Kasumi-1 (cell line): ENCODE measurements around the gene NYNRIN.

Experiments used
- DNase-seq, 2 experiments: peaks; one replicate each; lab custom pipeline; 2025; lab: John Stamatoyannopoulos, UW

The NYNRIN gene

DNA sequence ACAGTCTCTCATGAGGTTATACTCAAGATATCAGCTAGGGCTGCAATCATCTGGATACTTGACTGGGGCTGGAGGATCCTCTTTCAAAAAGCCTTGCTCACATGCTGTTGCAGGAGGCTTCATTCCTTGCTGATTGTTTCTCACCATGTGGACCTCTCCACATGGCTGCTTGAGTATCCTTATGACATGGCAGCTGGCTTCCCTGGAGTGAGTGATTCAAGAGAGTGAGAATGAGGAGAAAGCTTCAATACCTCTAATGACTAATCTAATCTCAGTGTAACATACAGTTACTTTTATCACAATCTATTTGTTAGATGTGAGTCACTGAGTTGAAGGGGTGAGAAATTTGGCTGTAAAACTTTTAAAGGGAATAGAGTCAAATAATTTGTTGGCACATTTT is 58.2 kb downstream of the NYNRIN start:
- DNase-seq, result no peak

DNA sequence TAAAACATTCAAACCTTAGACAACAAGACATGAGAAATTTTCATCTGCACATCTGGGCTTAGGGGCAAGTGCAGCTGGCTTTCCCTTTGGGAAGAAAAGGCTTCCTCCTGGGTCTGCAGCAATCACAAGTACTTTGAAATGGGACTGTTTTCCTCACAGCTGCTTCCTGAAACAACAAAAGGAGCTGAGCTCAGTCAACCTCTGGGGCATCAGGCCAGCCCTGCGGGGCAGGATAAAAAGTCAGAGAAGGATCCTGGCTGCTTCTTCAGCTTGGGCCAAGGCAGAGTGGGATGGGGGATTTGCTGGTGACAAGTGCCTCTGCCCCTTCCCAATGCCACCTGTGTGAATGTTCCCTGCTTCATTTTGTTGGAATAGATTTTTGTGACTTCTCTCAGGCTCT is 59.9 kb downstream of the NYNRIN start:
- no peak for DNase-seq

DNA sequence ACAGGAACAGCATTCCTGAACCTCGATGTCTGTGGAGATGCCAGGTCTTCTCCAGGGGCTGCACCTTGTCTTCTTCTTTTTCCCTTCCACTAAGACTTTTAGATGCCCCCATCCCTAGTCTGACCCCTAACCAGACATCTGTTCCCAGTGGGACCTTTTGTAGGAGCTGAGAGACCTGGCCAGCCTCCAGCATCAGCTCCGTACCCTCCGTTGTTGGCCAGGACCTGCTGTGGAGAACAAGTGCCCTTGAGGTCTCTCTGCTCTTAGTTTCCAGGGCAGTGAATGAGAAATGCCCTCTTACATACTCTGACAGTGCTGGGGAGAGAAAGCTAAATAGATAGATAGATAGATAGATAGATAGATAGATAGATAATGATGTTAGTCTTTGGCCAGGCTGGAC is 60.5 kb downstream of the NYNRIN start:
- no peak for DNase-seq

DNA sequence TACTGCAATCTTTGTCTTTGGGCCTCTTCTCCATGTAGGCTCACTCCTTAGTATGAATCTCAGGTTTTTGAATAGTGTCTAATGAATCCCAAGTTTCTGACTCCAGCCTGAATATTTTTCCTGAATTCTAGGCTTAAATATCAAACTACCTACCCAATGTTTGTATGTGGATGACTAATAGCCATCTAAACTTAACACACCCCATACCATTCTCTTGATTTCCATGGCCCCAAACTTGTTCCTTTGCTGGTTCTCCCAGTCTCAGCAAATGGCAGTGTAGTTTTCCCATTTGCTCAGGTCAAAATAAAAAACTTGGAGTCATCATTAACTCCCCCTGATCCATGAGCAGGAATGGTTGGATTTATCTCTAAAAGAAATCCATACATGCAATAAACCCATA is 62.5 kb downstream of the NYNRIN start:
- no peak for DNase-seq

DNA sequence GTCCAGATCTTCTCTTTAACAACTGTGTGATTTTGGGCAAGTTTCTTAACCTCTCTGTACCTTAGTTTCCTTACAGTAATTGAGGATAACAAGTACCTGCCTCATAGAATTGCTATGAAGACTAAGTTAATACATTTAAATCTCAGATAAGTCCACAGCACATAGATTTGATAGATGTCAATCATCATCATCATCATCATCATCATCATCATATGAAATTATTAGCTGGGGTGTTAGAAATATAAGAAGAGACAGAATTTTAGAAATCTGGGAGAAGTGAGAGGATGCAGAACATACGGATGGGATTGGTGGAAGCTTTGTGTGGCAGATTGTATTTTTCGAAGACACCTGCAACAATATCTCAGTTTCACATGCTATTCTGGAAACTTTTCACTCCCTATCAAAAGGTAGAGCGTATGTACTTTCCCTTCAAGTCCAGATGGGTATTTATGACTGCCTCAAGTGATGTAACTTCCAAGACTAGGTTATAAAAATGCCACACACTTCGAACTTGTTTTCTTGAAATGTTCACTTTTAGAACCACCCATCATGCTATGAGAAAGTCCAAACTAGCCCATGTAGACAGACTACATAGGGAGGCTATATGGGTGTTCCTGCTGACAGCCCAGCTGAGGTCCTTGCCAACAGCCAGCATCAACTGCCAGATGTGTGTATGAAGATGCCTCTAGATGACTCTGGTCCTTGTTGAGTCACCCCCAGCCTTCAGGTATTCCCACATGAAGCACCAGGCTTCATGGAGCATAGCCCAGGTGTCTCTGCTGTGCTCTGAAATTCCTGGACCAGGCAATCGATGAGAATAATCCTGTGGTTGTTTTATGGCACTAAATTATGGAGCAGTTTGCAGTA is 64.4 kb downstream of the NYNRIN start:
- no peak for DNase-seq

DNA sequence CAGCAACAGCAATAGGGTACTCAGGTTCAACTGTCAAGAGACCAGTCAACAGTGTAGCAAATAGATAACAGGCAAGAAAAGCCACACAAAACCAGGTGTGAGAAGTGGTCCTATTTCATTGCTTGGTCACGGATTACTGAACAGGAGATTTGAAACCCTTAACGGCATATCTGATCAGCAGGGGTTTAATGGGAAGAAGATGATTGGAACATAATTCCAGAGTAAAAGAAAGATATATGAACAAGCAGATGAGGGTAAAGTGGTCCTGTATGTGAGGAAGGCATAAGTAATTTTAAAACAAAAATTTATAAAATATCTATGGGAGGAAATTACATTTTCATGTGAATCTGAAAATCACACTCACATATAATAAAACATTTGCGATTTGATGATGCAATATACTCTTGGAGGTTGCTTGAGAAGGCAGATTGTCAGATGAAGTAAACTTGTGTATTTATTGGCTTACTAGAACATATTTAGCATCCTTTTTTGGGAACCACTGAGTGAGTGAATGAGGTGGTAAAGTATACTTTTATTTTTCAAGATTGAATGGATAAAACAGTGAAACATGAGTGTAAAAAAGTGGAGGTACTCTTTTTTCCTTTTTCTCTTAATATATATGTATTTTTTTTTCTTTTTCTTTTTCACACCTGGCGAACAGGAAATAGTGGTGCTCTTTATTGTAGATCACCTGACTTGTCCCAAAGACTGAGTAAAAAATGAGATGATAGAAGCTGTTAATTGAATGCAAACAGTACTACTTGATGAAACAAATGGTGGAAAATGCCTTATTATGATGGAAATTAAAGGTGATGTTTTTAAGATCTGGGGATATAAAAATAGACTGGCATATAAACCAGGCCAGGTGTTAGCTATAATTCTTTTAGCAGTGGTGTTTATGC is 65.3 kb downstream of the NYNRIN start:
- DNase-seq, result no peak

DNA sequence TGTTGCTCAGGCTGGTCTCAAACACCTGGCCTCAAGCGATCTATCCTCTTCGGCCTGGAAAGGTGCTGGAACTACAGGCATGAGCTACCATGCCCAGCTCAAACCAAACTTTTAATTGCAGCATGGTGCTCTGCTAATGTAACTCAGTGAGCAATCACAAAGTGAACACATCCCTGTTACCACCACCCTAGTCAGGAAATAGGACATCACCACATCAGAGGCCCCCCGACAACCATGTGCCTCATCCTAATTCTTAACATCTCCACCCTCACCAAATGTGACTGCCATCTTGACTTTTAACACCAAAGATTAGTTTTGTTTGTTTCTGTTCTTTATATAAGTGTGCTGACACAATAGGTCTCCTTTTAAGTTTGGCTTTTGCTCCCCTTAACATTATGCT is 66.6 kb downstream of the NYNRIN start:
- DNase-seq, result no peak

DNA sequence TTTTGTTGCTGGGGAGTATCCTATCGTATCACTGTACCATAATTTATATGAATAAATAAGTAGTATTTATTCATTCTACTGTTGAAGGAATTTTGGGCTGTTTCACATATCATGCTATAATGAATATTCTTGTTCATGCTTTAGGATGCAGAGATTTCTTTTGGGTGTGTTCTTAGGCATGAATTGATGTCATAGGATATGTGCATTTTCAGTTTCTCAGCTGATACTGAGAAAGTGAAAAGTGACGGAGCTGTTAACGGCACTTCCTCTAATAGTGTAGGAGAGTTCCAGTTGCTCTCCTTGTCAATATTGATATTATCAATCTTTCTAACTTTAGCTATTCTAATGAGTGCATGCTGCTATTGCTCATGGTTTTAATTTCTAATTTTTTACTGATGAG is 67.0 kb downstream of the NYNRIN start:
- DNase-seq, result no peak
